ENCODE data around the gene STAG3.
A peak's percentile ranks its signal among the peaks of the same experiment; 100 is the strongest.
"Not testable (repeated sequence)": the region's sequence is repeated elsewhere in the genome, so short reads cannot be mapped to it uniquely, and the experiment has no call there.

The STAG3 gene

DNA sequence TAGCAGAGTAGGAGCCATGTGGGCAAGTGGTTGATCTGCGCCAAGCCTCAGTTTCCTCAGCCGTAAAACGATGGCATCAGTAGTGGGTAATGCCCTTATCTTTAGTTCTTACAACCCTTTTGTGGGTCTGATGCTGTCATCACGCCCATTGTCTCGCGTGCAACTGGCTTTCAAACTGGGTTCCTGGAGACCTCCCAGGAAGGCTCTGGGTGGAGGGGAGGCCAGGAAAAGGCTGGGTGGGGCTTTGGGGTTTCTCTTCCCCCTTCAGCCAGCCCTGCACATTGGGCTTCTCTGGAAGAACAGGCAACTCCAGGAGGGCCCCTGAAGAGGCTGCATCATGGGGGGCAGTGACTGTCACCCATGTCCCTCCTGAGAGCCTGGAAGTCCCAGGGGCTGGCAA lies 47.2 kb downstream of the STAG3 start:
- CTCF ChIA-PET; POLR2A ChIA-PET; DNase-seq; H3K4me1 ChIP-seq (ENCODE audit: control extremely low read depth in 1 of 4, control insufficient read depth in 4 of 4, insufficient read depth in 4 of 4, low read length in 3 of 4); H3K27me3 ChIP-seq (replicated peaks in 2 of 5; ENCODE audit: control insufficient read depth in 4 of 5, insufficient read depth in 5 of 5, low read length in 4 of 5); H3K9me3 ChIP-seq (ENCODE audit: control extremely low read depth in 1 of 5, control insufficient read depth in 4 of 5, insufficient read depth in 2 of 5, low read depth in 1 of 5, low read length in 4 of 5); H3K27ac ChIP-seq (ENCODE audit: insufficient read depth in 1 of 2, low read depth in 1 of 2, low read length in 2 of 2, poor library complexity in 1 of 2, severe bottlenecking in 2 of 2); H3K4me3 ChIP-seq (ENCODE audit: control insufficient read depth in 1 of 7, extremely low read depth in 1 of 7, insufficient read depth in 4 of 7, low read depth in 2 of 7, low read length in 6 of 7): not testable (repeated sequence)
- WGBS (ENCODE audit: insufficient coverage): 97% methylated on average over 6 of the region's 6 CpGs
- H3K36me3 ChIP-seq (ENCODE audit: control insufficient read depth in 4 of 4, insufficient read depth in 4 of 4, low read length in 3 of 4): peaks cover 0 to 31% (median 5%) of the 10 kb centered on the region in 4 experiments

DNA sequence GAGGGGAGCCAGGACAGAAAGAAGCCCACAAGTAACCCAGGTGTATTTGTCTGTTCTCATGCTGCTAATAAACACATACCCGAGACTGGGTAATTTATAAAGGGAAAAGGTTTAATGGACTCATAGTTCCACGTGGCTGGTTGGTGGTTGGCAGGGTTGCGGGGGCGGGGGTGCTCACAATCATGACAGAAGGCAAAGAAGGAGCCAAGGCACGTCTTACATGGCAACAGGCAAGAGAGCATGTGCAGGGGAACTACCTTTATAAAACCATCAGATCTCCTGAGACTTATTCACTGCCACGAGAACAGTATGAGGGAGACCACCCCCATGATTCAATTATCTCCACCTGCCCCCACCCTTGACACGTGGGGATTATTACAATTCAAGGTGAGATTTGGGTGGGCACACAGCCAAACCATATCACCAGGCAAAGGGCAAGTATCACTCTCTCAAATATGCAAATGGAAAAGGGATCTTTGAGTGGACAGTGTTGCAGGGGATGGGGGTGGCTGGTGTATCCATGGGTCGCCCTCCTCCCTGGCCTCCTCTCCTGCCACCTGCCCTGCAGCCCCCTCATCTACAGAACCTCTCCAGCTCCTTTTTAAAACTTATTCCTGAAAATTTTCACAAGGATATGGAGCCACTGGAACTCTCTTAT lies 57.1 kb downstream of the STAG3 start:
- CTCF ChIA-PET: interaction anchor here (0.6 kb wide), 1 partner anchor 370 kb away, joined by 3 read pairs; no protein-coding TSS in a partner anchor
- POLR2A ChIA-PET: not testable (repeated sequence)

DNA sequence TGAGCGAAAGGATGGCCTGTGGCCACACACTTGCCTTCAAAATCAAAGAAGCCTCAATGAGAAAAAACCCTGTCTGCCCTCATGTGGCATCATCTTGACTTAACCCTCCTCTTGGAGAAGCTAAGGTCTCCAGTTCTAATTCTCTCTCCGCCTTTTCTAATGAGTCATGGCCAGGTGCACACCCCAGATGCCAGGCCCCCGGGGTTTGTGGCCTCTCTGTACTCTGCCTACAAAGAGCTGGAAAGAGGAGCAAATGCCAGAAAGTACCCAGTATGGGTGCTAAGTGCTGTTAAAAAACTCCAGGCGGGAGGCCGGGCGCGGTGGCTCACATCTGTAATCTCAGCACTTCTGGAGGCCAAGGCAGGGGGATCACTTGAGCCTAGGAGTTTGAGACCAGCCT lies 62.3 kb downstream of the STAG3 start:
- H3K4me3 ChIP-seq (ENCODE audit: control insufficient read depth in 1 of 7, extremely low read depth in 1 of 7, insufficient read depth in 4 of 7, low read depth in 2 of 7, low read length in 6 of 7); H3K36me3 ChIP-seq (ENCODE audit: control insufficient read depth in 4 of 4, insufficient read depth in 4 of 4, low read length in 3 of 4); H3K9me3 ChIP-seq (ENCODE audit: control extremely low read depth in 1 of 5, control insufficient read depth in 4 of 5, insufficient read depth in 2 of 5, low read depth in 1 of 5, low read length in 4 of 5); H3K27ac ChIP-seq (ENCODE audit: insufficient read depth in 1 of 2, low read depth in 1 of 2, low read length in 2 of 2, poor library complexity in 1 of 2, severe bottlenecking in 2 of 2); DNase-seq; POLR2A ChIA-PET; H3K27me3 ChIP-seq (replicated peaks in 2 of 5; ENCODE audit: control insufficient read depth in 4 of 5, insufficient read depth in 5 of 5, low read length in 4 of 5); CTCF ChIA-PET: not testable (repeated sequence)
- peaks cover 0 to 12% (median 5%) of the 10 kb centered on the region in 4 experiments for H3K4me1 ChIP-seq (ENCODE audit: control extremely low read depth in 1 of 4, control insufficient read depth in 4 of 4, insufficient read depth in 4 of 4, low read length in 3 of 4)
- WGBS (ENCODE audit: insufficient coverage): 95% methylated on average over 6 of the region's 7 CpGs

More for the DNA sequence above, 57.1 kb downstream of the STAG3 start:
- H3K27me3 ChIP-seq (replicated peaks in 2 of 5; ENCODE audit: control insufficient read depth in 4 of 5, insufficient read depth in 5 of 5, low read length in 4 of 5); H3K9me3 ChIP-seq (ENCODE audit: control extremely low read depth in 1 of 5, control insufficient read depth in 4 of 5, insufficient read depth in 2 of 5, low read depth in 1 of 5, low read length in 4 of 5); H3K4me3 ChIP-seq (ENCODE audit: control insufficient read depth in 1 of 7, extremely low read depth in 1 of 7, insufficient read depth in 4 of 7, low read depth in 2 of 7, low read length in 6 of 7); H3K27ac ChIP-seq (ENCODE audit: insufficient read depth in 1 of 2, low read depth in 1 of 2, low read length in 2 of 2, poor library complexity in 1 of 2, severe bottlenecking in 2 of 2); DNase-seq; H3K36me3 ChIP-seq (ENCODE audit: control insufficient read depth in 4 of 4, insufficient read depth in 4 of 4, low read length in 3 of 4): not testable (repeated sequence)
- 100% methylated on average over 1 of the region's 8 CpGs for WGBS (ENCODE audit: insufficient coverage)
- peaks cover 0 to 10% (median 2%) of the 10 kb centered on the region in 4 experiments for H3K4me1 ChIP-seq (ENCODE audit: control extremely low read depth in 1 of 4, control insufficient read depth in 4 of 4, insufficient read depth in 4 of 4, low read length in 3 of 4)

DNA sequence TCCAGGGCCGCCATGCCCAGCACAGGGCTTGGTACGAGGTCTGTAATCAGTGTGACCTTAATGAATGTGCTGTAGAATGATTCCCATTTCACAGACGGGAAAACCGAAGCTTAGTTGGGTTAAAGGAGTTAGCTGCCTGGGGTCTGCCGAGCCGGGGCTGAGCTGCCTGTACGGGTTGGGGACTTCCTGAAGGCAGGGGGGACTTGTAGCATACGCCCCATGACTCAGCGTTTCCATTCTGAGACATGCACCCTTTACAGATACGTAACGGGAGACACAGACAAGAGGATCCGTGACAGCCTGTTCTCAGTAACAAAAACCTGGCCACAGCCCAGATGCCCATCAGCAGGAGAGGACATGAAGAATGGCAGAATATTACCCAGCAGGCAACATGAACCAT lies 65.7 kb downstream of the STAG3 start:
- H3K27me3 ChIP-seq (replicated peaks in 2 of 5; ENCODE audit: control insufficient read depth in 4 of 5, insufficient read depth in 5 of 5, low read length in 4 of 5); H3K9me3 ChIP-seq (ENCODE audit: control extremely low read depth in 1 of 5, control insufficient read depth in 4 of 5, insufficient read depth in 2 of 5, low read depth in 1 of 5, low read length in 4 of 5); H3K27ac ChIP-seq (ENCODE audit: insufficient read depth in 1 of 2, low read depth in 1 of 2, low read length in 2 of 2, poor library complexity in 1 of 2, severe bottlenecking in 2 of 2); H3K4me3 ChIP-seq (ENCODE audit: control insufficient read depth in 1 of 7, extremely low read depth in 1 of 7, insufficient read depth in 4 of 7, low read depth in 2 of 7, low read length in 6 of 7); H3K36me3 ChIP-seq (ENCODE audit: control insufficient read depth in 4 of 4, insufficient read depth in 4 of 4, low read length in 3 of 4); CTCF ChIA-PET; POLR2A ChIA-PET: not testable (repeated sequence)
- 8% methylated on average over 8 of the region's 12 CpGs for WGBS (ENCODE audit: insufficient coverage)
- peak; percentile 60 to 91 (median 90) for DNase-seq
- H3K4me1 ChIP-seq (ENCODE audit: control extremely low read depth in 1 of 4, control insufficient read depth in 4 of 4, insufficient read depth in 4 of 4, low read length in 3 of 4): peaks cover 0 to 12% (median 9%) of the 10 kb centered on the region in 4 experiments

DNA sequence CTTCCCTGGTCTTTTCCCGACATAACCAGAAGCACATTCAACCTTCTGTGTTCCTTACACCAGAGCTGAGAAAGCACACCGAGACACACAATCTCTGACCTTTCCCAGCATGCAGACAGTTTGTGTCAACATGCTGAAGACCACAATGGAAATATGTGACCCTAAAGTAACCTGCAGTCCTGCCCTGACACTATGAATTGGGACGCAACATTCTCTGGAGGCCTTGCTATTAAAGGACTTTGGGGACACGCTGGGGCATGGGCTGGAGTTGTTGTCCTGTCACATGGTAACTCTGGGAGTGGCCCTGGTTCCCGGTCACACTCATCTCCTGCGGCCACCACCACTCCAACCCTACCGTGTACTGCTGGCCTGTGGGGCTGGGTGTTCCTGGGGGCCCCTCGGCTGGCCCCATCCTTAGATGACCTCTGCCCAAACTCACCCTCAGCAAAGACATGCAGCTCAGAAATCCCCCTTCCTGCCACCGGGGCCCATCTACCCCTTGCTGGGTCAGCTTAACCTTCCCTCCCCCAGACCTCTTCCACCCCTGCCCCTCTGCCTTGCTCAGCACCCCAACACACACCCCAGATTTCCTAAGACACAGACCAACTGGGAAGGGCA lies 67.4 kb downstream of the STAG3 start:
- H3K4me3 ChIP-seq (ENCODE audit: control insufficient read depth in 1 of 7, extremely low read depth in 1 of 7, insufficient read depth in 4 of 7, low read depth in 2 of 7, low read length in 6 of 7); H3K27ac ChIP-seq (ENCODE audit: insufficient read depth in 1 of 2, low read depth in 1 of 2, low read length in 2 of 2, poor library complexity in 1 of 2, severe bottlenecking in 2 of 2); H3K27me3 ChIP-seq (replicated peaks in 2 of 5; ENCODE audit: control insufficient read depth in 4 of 5, insufficient read depth in 5 of 5, low read length in 4 of 5); POLR2A ChIA-PET; DNase-seq; H3K36me3 ChIP-seq (ENCODE audit: control insufficient read depth in 4 of 4, insufficient read depth in 4 of 4, low read length in 3 of 4); H3K9me3 ChIP-seq (ENCODE audit: control extremely low read depth in 1 of 5, control insufficient read depth in 4 of 5, insufficient read depth in 2 of 5, low read depth in 1 of 5, low read length in 4 of 5): not testable (repeated sequence)
- CTCF ChIA-PET: interaction anchor here (0.6 to 1.1 kb wide), 2 partner anchors 8 to 108 kb away, joined by 3 read pairs; no protein-coding TSS in a partner anchor
- peaks cover 0 to 12% (median 9%) of the 10 kb centered on the region in 4 experiments for H3K4me1 ChIP-seq (ENCODE audit: control extremely low read depth in 1 of 4, control insufficient read depth in 4 of 4, insufficient read depth in 4 of 4, low read length in 3 of 4)
- 87% methylated on average over 3 of the region's 9 CpGs for WGBS (ENCODE audit: insufficient coverage)

DNA sequence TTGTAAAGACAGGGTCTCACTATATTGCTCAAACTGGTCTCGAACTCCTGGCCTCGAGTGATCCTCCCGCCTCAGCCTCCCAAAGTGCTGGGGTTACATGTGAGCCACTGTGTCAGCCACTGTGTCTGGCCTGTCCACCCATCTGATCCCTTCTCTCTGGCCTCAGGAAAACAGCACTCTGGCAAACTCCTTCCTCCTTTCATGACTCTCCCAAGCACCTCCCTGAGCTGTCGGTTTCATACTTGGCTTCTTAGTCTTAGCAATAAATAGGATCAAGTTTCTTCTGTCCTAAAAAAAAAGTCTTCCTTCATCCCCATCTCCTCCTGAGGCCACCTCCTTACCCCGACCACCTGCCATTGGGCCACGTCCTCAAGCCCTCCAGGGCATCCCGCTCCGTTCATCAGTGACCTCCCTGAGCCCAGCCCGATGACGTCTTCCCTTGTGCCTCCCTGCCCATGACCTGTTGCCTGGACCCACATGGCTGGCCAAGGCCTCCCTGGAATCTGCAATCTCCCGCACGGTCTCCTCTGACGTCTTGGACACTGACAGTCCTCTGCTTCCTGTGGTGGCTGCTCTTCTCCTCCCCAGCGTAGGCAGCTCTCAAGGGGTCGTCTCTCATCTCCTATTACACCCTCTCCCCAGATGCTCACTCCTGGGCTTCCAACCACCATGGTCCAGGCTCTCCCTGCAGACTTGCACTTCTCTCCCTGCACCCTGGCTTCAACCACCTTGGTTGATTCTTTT lies 68.6 kb downstream of the STAG3 start:
- H3K4me3 ChIP-seq (ENCODE audit: control insufficient read depth in 1 of 7, extremely low read depth in 1 of 7, insufficient read depth in 4 of 7, low read depth in 2 of 7, low read length in 6 of 7); CTCF ChIA-PET; DNase-seq; H3K36me3 ChIP-seq (ENCODE audit: control insufficient read depth in 4 of 4, insufficient read depth in 4 of 4, low read length in 3 of 4); H3K27ac ChIP-seq (ENCODE audit: insufficient read depth in 1 of 2, low read depth in 1 of 2, low read length in 2 of 2, poor library complexity in 1 of 2, severe bottlenecking in 2 of 2); H3K27me3 ChIP-seq (replicated peaks in 2 of 5; ENCODE audit: control insufficient read depth in 4 of 5, insufficient read depth in 5 of 5, low read length in 4 of 5); H3K9me3 ChIP-seq (ENCODE audit: control extremely low read depth in 1 of 5, control insufficient read depth in 4 of 5, insufficient read depth in 2 of 5, low read depth in 1 of 5, low read length in 4 of 5); POLR2A ChIA-PET: not testable (repeated sequence)
- peaks cover 0 to 12% (median 9%) of the 10 kb centered on the region in 4 experiments for H3K4me1 ChIP-seq (ENCODE audit: control extremely low read depth in 1 of 4, control insufficient read depth in 4 of 4, insufficient read depth in 4 of 4, low read length in 3 of 4)
- 94% methylated on average over 12 of the region's 15 CpGs for WGBS (ENCODE audit: insufficient coverage)

DNA sequence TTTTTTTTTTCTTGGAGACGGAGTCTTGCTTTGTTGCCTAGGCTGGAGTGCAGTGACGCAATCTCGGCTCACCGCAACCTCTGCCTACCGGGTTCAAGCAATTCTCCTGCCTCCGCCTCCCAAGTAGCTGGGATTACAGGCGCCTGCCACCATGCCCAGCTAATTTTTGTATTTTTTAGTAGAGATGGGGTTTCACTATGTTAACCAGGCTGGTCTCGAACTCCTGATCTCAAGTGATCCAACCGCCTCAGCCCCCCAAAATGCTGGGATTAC lies 69.1 kb downstream of the STAG3 start:
- POLR2A ChIA-PET; H3K9me3 ChIP-seq (ENCODE audit: control extremely low read depth in 1 of 5, control insufficient read depth in 4 of 5, insufficient read depth in 2 of 5, low read depth in 1 of 5, low read length in 4 of 5); CTCF ChIA-PET; H3K36me3 ChIP-seq (ENCODE audit: control insufficient read depth in 4 of 4, insufficient read depth in 4 of 4, low read length in 3 of 4); H3K4me3 ChIP-seq (ENCODE audit: control insufficient read depth in 1 of 7, extremely low read depth in 1 of 7, insufficient read depth in 4 of 7, low read depth in 2 of 7, low read length in 6 of 7); H3K27me3 ChIP-seq (replicated peaks in 2 of 5; ENCODE audit: control insufficient read depth in 4 of 5, insufficient read depth in 5 of 5, low read length in 4 of 5); DNase-seq; H3K27ac ChIP-seq (ENCODE audit: insufficient read depth in 1 of 2, low read depth in 1 of 2, low read length in 2 of 2, poor library complexity in 1 of 2, severe bottlenecking in 2 of 2): not testable (repeated sequence)
- WGBS (ENCODE audit: insufficient coverage): 96% methylated on average over 5 of the region's 9 CpGs
- H3K4me1 ChIP-seq (ENCODE audit: control extremely low read depth in 1 of 4, control insufficient read depth in 4 of 4, insufficient read depth in 4 of 4, low read length in 3 of 4): peaks cover 0 to 12% (median 9%) of the 10 kb centered on the region in 4 experiments

All from common myeloid progenitor, CD34-positive (primary cell).